GM18909 (cell line): Measurements from ENCODE around the gene HMCES.

ENCODE experiments used
- ATAC-seq: cut with Tn5 transposase; IDR thresholded peaks from one replicate; pipeline ENCODE4 v1.9.1; 2021; ENCODE audit warnings: mild to moderate bottlenecking; ENCODE audit not compliant: unreplicated experiment, poor library complexity

Gene HMCES

GRCh38 chr3:129289201-129289921 lies 10.7 kb downstream of the HMCES start:
- no peak for ATAC-seq

DNA sequence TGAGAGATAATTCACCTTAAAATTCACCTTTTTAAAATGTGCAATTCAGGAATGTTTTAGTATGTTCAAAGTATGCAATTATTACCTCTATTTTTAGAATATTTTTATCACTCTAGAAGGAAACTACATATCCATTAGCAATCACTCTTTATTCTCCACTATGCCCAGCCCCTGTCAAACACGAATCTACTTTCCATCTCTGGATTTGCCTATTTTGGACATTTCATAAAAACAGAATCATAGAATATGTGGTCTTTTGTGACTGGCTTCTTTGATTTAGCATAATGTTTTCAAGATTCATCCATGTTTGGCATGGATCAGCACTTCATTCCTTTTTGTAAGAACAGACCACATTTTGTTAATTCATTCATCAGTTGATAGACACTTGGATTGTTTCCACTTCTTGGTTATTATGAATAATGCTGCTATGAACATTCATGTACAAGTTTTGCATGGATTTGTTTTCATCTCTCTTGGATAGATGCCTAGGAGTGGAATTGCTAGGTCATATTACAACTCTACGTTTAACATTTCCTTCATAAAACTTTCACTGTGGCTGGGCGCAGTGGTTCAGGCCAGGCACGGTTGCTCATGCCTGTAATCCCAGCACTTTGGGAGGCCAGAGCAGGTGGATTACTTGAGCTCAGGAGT lies 12.7 kb downstream of the HMCES start:
- no peak for ATAC-seq

- ATAC-seq, result no peak
These were observed 16.6 kb downstream of the HMCES start for GRCh38 chr3:129295286-129295685.

- ATAC-seq, result no peak
These were observed 25.7 kb downstream of the HMCES start for GRCh38 chr3:129304146-129304961.

DNA sequence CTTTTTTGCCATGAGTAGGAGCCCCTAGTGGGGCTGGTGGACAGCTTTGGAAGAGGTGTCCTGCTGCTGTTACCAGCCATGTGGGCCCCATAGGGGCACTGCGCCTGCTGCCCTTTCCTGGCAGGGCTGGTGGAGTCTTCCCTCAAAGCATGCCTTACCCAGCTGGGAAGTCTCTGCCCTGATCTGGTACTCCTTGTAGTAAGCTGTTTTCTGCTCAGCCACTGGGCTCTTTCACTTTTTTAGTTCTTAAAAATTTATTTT lies 26.2 kb downstream of the HMCES start:
- no peak for ATAC-seq

GRCh38 chr3:129305592-129306091 lies 27.0 kb downstream of the HMCES start:
- no peak for ATAC-seq

GRCh38 chr3:129308636-129309035 lies 30.0 kb downstream of the HMCES start:
- no peak for ATAC-seq

GRCh38 chr3:129310111-129311011 lies 31.7 kb downstream of the HMCES start:
- no peak for ATAC-seq

DNA sequence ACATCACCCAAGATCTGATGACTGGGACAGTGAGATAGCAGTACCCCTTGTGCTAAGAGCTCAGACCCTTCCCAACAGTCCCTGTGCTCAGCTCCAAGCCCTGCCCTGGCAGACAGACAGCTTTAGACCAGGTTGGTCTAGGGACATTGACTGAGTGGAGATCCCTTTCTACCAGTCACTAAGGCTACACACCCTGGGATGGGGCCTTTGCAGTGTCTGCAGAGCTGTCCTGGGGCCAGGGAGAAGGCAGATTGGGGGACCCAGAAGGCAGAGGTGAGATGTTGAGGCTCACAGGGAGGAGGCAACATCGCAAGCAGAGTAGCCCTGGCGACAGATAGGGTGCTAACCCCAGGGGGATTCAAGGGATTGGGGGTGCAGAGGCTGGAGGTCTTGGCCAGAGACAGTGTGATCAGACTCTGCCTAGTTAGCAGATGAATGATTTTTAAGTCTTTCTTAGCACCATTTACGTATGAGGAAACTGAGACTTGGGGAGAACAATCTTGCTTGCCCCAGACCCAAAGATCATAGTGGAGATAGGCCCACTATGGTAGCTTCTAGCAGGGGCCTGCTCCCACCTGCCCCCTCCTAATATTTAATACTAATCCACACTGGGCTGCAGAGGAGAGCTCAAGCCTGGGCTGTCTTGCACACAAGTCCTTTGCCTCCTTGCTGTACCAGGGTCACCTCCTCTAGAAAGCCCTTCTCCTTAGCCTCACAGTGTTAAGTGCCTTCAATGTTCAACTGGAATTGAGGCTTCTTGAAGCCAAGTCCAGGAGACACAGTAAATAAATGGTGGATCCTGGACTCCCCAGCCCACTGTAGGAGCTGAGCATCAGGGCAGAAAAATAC lies 32.6 kb downstream of the HMCES start:
- no peak for ATAC-seq

GRCh38 chr3:129312021-129312639 lies 33.5 kb downstream of the HMCES start:
- no peak for ATAC-seq

- ATAC-seq, result no peak
These were observed 34.2 kb downstream of the HMCES start for GRCh38 chr3:129312671-129313414.

DNA sequence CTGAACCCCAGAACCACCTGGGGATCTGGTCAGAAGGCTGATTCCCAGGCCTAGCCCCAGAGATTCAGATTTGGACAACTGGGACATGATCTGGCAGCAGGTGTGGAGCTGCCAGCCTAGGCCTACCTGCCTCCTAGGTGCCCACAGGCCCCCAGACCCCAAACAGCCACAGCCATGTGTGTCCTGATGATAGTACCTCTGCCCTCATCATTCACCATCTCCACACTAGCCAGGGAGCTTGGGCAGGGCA lies 34.7 kb downstream of the HMCES start:
- no peak for ATAC-seq

DNA sequence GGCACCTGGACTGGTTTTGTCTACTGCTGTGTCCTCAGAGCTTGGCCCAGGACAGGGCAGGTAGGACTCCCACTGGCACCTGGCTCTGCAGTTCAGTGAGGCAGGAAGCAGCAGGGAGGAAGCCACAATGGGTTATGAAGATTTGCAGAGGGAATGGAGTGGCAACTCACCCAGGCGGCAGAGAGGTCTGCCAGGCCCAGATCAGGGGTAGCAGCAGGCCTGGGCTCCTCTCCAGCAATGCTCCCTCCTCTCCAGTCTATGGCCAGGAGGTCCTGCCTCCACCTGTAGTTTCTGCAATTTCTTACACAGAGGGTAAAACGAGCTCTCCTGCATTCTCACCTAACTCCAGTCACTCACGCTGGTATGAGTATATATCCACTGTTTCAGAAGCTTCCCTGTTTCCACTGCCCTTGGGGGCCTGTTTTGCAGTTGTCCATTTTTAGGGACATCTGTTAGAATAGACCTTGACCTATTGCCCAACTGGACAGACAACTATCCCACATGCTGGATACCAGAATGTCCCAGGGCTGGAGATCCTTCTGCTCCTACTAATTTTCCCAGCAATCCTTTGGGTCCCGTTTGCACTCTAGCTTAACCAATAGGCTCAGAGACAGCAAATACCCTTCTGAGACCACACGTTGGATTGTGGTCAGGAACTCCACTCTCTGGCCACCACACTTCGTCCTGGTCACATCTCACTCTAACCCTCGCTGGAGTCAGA lies 35.2 kb downstream of the HMCES start:
- no peak for ATAC-seq

- peak; percentile 37 for ATAC-seq
These were observed 35.9 kb downstream of the HMCES start for GRCh38 chr3:129314386-129315222.

DNA sequence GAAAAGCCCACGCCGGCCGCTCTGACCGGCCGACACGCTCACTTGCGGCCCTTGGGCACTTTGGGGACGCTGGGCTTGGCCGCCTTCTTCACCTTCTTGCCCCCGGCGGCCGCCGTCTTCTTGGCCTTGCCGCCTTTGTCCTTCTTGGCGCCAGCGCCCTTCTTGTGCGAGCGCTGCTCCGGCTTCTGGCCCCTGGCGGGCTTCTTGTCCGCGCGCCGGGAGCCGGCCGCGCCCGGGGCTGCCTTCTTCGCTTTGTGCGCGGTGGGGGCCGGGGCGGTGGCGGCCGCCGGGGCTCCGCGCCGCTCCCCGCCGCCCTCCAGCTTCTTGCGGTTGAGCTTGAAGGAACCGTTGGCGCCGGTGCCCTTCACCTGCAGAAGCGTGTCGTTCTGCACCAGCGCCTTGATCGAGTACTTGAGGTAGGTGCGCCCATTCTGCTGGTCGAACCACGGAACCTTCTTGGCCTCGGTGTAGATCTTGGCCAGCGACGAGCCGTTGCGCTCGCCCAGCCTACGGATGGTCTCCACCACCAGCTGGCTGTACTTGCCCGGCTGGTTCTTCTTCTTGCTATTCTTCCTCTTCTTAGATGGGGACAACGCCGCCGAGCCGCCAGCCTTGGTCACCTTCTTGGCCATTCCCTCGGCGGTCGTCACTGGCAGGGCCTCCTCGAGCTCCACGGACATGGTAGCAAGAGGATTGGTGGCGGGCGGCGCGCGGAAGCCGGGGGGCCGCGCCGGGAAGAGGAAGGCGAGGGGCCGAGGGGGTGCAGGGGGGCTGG lies 36.7 kb downstream of the HMCES start:
- no peak for ATAC-seq

DNA sequence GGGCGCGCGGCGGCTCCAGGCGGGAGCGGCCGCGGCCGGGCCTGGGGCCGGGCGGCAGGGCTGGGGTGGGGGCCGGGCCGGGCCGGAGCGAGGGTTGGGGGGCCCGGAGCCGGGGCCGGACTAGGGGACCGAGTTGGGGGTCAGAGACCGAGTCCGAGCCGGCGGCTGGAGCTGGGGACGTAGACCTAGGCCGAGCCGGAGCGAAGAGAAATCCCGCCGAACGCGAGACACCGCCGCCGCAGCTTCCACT lies 37.3 kb downstream of the HMCES start:
- ATAC-seq, result no peak
